SK-N-MC (cell line): Measurements from ENCODE around the gene GLI3.

Source experiments
- EZH2 ChIP-seq: fragments of 200-600 bp; sonication (generic); IDR thresholded peaks from one replicate; pipeline ENCODE4 v1.6.1; 2017; ENCODE audit warnings: antibody characterized with exemption
- FOXP2 ChIP-seq: optimal IDR thresholded peaks from 2 replicates; pipeline ENCODE3; 2011; ENCODE audit warnings: mild to moderate bottlenecking, moderate library complexity; ENCODE audit not compliant: insufficient read depth; ENCODE audit errors: extremely low read length, control extremely low read depth
- POLR2AphosphoS5 ChIP-seq: IDR thresholded peaks from 2 replicates; pipeline ENCODE4 v1.6.1; 2012; ENCODE audit warnings: mild to moderate bottlenecking, low read depth, low read length, borderline replicate concordance

DNA sequence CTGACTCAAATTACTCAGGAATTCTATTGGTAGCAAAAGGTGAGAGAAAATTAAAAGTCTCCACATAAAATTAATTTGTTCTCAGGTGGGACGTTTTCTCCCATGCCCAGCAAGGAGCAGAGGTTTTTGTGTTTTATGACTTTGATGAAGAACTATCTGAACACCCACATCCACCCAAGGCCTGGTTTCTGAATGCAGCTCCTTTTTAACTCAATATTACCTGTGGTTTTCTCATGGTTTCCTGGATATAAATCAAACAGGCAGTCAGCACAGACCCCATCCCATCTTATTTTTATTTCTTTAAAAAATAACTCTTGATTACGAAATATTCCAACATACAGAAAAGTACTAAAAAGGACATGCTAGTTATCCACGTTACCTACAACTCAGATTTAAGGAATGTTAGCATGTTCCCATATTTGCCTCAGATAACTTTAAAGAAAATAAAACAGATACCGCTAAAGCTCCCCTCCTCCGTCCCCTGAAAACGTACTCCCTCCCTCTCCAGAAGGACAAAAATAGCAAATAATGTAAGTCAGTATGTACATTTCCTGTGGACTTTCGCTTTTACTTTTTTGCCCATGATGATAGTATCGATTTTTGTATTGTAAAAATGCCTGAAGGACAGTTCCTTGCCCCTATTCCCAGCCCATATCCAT is 43.4 kb downstream of the GLI3 start:
- no peak for TF ChIP-seq FOXP2
- no peak for TF ChIP-seq POLR2AphosphoS5
- TF ChIP-seq EZH2 = no peak
